HG03575 (cell line): ENCODE measurements around the gene FOXRED2.
"Not testable (repeated sequence)": the region's sequence is repeated elsewhere in the genome, so short reads cannot be mapped to it uniquely, and the experiment has no call there.

Source experiments
- ATAC-seq: cut with Tn5 transposase; IDR thresholded peaks from one replicate; pipeline ENCODE4 v1.9.1; 2021; ENCODE audit not compliant: unreplicated experiment, insufficient number of reproducible peaks, low FRiP score; ENCODE audit errors: extremely low read depth

The FOXRED2 gene

DNA sequence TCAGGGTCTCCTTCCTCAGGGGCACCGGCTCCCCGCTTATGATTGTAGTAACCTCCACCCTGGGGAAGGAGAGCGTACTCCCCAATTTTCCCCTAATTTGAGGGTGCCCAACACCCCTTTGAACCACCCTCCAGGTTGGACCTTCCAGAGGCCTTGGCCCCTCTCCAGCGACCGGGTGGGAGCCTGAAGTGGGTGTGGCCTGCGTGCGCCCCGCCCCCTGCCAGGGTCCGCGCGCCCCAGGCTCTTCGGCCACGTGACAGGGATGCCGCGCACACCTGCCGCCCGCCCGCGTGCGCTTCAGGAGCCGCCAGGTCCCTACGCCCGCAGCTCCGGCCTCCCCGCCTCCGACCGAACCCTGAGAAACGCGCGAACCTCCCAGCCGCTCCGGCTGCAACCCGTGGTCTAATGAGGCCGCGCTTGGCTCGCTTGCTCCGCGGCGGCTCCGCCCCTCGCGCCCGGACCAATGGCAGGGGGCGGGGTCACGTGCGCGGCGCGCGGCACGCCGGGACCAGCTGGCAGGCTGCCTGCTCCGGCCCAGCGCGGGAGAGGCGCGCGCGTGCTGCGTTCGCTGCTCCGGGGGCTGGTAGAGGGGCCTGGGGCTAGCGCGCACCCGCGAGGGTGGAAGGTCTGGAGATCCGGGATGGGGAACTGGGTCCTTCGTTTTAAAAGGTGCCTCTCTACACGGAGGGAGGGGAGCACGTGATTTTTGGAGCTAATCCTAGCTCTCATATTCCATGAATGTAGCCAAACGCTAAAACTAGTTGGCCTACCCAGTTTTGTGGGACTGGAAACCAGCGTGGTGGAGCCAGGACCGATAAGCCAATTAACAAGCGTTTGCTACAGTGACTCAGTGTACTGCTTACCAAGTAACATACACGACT lies at the start of gene FOXRED2:
Gene FOXRED2 (minus strand): TSS at position 404 of the 881 bp plus-strand sequence. CDS start 618 bp downstream, outside the sequence.
- no peak for ATAC-seq

DNA sequence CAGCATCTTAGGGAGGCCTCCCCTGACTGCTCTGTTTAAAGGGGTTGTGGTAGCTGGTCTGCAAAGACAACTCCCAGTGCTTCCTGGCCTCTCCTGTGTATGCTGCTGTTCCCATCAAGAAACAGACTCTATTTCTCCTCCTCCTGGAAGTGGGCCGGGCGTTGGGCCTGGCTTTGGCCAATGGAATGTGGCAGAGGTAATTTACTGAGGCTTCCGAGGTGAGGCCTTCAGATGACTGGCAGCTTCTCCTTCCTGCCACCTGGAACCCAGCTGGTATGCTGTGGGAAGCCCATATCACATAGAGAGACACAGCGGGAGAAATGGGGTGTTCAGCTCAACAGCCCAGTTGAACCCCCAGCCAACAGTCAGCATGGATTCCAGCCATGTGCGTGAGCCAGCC lies 47.3 kb upstream of the FOXRED2 start:
- ATAC-seq, result no peak

DNA sequence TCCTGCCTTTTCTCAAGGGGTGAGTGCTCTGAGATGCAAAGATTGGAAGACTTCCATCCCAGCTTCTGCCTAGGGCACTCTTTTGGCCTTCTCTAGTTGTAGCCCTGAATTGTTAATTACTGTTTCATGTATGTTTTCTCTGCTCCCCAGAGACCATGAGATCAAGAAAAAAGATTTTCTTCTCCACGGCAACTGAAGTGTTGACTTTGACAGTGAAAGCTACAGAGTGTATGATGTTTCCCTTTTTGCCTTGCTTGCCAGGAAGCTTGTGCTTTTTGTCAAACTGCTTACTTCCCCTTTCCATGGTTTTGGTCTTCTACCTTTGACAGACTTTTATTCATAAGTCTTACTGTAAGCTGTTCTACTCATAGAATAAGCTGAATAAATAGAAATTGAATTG lies 45.4 kb upstream of the FOXRED2 start:
- no peak for ATAC-seq

DNA sequence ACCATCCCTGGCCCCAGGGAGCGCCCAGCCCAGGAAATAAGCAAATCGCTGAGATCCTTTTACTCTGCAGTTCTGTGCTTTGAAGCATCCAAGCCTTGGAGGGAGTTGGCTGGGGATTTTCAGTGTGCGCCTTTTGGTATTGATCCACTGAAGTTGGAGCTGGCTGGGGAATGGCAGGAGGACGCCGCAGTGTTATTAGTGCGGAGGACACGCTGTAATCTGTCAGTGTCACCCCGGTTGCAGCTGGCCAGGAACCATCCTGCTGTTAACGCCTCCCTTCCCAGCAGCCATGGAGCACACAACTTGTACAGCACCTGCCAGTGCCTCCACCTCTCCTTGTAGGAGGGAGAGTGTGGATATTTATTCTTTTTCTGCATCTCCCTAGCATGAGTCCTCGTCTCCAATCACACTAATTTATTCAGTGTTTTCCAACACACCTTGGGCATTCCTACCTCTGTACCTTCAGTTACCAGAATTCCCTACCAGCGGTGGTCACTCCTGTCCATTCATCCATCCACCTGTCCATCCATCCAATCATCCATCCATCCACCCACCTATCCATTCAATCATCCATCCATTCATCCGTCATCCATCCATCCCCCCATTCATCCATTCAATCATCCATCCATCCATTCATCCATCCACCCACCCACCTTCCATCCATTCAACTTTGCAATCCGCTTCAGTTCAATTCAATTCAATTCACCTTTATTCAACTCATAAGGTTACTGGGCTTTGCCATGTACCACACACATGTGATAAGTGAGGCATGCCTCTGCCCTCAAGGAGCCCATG lies 44.1 kb upstream of the FOXRED2 start:
- no peak for ATAC-seq

DNA sequence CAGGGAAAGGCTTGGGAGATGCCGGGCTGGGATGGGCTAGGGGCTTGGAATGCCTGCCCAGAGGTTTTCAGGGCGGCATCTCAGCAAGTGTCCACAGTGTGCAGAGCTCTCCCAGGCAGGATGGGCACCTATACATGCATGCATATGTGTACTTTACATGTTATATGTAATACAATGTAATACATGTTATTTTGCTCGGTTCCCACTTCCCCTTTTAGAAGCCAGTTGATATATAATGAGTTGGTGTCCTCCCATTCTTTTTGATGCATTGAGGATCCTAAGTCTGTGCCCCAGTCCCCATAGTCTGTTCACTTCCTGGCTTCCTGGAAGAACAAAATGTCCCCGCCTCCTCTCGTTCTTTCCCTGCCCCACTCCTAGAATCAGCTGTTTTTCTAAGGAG lies 42.2 kb upstream of the FOXRED2 start:
- ATAC-seq, result no peak

DNA sequence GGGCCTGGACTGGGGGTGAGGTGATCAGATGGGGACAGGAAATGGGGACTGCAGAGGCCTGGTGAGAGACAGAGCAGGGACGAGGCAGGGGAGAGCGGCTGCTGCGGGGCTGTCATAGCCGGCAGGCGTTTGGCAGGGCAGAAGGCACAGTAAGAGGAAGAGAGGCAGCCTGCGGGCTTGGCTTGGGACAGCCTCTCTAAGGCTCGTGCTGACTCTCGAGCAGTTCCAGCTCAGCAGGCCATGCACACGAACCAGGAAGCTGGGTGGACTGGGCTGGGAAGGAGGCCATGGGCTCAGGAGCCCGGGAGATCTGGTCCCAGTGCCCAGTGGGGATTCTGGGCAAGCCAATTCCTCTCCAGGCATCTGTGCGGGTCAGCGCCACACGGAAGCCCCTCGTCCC lies 41.8 kb upstream of the FOXRED2 start:
- ATAC-seq, result no peak

DNA sequence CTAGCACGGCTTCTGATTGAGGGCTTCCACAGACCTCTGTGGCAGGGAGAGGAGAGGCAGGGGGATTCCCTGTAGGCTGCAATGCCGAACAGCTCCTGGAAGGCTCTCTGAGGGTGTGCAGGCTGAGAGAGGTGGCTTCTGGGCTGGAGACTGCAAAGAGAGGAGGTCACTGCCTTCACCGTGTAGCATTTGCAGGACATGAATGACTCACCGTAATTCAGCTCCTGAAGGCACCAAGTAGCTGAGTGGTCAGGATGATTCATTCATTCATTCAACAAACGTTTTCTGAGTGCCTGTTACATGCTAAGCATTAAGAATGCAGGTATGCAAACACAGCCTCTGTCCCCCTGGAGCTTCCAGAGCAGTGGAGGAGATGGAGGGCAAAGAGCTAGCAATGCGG lies 40.1 kb upstream of the FOXRED2 start:
- ATAC-seq, result no peak

DNA sequence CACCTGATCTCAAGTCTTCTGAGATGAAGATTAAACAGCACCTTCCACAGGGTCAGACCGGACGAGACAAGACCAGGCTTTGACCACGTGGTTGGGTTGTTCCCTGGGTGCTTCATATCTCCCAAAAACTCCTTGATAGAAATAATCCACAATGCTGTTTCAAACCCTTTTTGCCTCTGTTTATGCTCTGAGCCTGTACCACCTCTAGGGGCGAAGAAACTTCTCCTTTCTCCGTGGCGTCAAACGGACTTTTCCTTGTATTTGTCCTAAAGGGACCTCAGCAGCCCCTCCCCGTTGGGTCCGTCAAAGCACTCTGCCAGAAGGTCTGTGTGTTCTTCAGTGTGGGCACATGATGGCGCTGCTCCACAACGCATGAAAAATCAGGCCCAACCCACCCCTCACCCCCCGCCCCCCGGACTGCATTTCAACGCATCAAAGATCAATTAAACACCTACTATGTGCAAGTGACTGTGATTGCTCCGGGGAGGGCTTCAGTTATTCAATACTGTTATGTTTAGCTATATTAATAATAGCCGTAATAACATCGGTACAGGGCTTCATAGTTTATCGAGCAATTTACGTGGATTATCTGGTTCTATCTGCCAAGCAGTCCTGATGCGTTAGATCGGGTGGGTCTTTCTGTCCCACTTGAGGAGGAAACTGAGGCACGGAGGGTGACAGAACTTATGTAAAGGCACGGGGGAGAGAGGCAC lies 39.4 kb upstream of the FOXRED2 start:
- ATAC-seq, result no peak

DNA sequence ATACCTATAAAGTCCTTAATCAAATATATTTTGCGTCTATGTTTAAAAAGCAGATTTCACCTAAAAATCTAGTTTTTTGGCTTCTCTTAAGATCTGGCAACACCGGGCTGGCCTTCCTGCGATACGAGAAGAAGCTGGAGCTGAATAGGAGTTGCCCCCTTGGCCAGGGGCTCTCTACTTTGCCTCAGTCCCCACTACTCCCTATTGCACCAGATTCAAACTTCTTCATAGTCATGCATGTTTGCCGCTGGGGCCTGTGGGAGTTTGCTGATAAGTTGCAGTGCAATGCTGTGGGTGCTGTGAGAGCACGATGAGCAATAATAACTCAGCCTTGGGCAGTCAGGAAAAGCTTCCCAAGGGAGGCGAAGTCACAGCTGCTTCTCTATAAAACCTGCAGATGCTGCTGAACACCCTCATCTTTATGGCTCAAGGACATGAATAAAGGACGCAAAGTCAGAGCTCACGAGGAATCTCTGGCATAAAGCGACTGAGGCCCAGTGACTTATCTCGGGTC lies 37.3 kb upstream of the FOXRED2 start:
- no peak for ATAC-seq

DNA sequence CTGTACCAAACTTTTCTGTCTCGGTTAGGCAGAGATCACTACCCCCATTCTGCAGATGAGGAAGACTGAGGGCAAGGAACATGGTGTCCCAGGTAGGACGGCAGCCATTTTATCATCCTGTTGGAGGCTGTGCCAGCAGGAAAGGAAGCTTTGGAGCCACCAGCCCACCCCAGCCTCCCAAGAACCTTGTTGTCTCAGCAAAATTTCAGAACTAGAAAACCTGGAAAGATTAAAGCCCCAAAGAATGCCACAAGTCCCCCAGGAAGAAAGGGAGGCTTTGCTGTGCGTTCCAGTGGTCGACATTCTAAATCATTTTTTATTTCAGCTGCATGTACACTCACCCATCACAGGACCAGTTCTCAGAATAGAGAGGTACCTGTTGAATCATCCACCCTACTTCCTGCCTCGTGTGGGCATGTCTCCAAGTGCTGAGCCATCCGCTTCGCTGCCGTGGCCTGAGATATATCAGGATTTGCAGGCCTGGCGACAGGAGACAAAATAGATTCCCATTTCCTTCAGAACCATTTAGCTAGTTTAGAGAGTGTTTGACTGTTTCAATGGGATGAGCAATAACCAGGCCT lies 35.1 kb upstream of the FOXRED2 start:
- no peak for ATAC-seq

DNA sequence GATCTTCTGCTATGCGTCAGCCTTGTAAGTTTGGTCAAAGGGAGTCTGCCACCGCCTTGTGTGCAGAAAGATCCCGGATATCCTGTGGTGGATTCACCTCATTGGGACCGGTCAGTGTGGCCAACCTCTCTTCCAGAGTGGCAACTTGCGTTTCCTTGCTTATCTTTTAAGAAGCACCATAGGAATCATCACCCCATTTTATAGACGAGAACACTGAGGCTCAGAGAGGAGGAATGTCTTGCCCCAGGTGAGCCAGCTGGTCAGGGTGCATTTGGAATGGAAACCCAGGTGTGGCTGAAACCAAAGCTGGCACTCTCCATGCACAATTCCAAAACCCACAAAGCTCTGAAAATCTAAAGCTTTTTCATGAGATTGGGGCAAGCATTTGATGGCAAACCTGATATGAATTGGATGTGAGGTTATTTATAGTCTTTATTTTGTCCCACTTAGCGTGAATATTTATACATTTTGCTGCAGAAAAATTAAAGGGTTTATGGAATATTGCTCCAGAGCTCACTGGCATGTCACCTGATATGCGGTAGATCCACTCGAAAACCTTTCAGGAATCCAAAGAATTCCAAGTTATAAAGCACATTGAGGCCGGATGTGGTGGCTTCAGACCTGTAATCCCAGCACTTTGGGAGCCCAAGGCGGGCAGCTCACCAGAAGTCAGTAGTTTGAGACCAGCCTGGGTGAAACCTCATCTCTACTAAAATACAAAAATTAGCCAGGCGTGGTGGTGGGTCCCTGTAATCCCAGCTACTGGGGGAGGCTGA lies 34.2 kb upstream of the FOXRED2 start:
- ATAC-seq, result no peak

DNA sequence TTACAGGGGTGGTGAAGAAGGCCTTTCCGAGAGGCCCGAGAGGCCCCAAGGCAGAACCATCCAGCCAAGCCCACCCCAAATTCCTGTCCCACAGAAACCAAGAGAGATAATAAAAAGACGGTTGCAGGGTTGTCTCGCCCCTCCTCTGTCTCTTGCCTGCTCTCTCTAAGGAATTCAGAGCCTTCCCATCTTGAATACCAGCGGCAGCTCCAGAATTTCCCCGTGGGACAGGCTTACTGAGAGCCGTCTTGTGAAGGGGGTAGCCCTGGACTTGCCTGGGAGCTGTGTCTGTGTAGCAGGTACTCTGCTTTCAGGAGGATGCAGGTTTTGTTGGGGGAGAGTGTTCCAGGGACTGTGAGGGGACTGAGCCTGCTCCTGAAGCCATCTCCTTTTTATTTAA lies 31.7 kb upstream of the FOXRED2 start:
- ATAC-seq, result no peak

DNA sequence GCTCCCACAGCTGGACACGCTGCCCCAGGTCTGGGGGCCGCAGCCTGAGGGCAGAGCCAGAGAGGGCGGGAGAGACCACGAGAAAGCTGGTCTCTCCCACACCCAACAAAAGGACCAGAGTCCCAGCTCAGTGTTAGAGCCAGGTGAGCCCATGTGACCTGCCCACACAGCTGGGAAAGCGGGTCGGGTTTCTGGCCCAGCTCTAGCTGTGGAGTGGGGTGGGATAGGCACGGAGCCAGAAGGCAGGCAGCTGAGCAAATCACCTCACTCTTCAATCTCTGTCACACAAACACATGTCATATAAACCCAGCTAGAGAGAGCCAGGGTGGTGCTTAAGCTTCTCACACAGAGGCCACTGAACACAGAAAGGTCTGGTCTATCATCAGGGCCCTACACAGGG lies 29.9 kb upstream of the FOXRED2 start:
- no peak for ATAC-seq

DNA sequence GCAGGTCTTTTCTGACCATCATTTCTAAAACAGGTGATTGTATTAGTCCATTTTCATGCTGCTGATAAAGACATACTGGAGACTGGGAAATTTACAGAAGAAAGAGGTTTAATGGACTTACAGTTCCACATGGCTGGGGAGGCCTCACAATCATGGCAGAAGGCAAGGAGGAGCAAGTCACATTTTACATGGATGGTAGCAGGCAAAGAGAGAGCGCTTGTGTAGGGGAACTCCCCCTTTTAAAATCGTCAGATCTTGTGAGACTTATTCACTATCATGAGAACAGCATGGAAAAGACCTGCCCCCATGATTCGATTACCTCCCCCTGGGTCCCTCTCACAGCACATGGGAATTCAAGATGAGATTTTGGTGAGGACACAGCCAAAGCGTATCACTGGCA lies 26.5 kb upstream of the FOXRED2 start:
- ATAC-seq, result not testable (repeated sequence)

DNA sequence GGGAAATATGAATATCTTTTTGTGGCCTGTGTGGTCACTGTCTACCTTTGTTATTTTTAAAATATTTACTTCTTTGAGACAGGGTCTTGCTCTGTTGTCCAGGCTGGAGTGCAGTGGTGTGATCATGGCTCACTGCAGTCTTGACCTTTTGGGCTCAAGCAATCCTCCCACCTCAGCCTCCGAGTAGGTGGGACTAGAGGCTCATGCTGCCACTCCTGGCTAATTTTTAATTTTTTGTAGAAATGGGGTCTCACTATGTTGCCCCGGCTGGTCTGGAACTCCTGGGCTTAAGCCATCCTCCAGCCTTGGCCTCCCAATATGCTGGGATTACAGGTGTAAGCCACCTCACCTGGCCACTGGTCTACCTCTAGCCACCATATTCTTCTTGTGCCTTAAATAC lies 25.6 kb upstream of the FOXRED2 start:
- ATAC-seq, result no peak

DNA sequence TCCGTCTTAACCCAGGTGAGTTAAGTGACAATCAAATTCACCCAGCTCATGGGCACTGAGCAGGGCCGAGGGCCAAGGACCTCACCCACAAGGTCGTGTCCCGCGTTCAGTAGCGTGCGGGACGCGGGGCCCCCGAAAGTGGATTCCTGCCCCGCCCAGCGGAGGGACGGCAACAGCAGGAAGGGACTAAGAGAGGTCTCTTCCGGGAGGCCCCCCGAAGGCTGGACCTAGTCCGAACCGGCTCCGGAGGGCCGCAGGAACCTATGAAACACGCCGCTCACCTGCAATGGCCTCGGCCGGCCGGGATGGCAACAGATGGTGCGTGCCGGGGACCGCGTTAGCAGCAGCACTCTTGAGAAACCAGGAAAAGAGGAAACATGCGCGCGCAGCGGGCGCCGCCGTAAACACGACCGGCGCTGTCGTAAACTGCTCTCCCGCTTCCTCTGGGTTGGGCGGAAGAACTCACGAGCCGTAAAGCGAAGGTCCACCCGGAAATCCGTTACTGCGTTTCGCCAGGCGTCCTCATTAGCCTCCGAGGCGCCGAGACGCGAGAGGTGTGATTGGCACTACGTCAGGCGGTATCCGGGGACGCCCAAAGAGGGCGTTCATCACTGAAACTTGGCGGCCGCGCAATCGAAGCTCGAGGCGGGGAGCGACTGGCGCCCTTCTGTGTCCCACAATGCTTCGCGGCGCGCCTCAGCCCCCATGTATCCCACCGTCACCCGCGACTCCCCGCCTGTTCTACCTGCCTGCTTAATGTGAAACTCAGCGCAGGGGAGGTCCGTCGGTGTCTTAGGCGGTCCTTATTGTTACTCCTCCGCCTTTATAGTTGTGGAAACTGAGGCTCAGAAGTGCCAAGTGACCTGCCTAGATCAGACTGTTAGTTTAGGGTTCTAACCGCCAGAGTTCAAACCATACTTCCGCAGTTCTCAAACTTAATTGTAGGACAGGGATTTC lies 22.2 kb upstream of the FOXRED2 start, which contains the start of gene EIF3D:
Gene EIF3D (minus strand): TSS at position 372 of the 957 bp plus-strand sequence. CDS start 3,045 bp downstream, outside the sequence.
- peak; percentile 81 for ATAC-seq

DNA sequence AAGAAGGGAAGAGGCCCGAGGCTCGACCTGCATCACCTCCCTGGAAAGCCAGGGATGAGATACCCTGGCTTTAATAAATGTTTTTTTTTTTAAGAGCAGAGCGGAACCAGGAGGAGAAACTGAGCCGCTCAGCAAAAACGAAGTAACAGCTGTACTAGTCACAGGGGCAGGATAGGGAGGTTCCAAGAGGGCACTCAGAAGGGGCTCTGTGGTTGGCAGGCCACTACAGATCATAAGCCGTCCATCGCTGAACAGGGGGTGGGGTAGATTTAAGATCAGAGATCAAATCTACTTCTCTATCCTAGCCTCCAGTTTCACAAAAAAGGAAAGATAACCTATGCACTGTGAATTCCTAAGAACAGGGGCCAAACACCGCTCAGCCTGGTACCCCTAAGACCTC lies 21.5 kb upstream of the FOXRED2 start:
- no peak for ATAC-seq
